ENCODE measurements around the gene ZNF804B. TPM values are rescaled to one million over a fixed set of nuclear protein-coding genes. Genes with fewer than 3 reads are reported as not detected.

ZNF804B gene
- total RNA-seq, 1 experiment from 2014 or later, result not detected

GRCh38 chr7:89029864-89030263 lies 270.4 kb downstream of the ZNF804B start:
- no peak overlapping the region for H2BK15ac ChIP-seq (ENCODE audit: low read depth, low read length)
- no peak overlapping the region for H3K23ac ChIP-seq (ENCODE audit: insufficient read length, low read depth, low read length)
- WGBS (ENCODE audit: extremely low coverage, insufficient read length, low lambda C conversion rate), result no CpG with 5 or more reads among the region's 2 CpGs

More at GRCh38 chr7:89029864-89030263, 270.4 kb downstream of the ZNF804B start:
- Mint-ChIP-seq H3K4me1 (peaks cover 6 to 7% of the 10 kb centered on the region in 2 experiments), H3K4me3 (no peak overlapping the region), H3K9me3 (no peaks in the 10 kb centered on the region; a peak in 1 of 5 replicates), H3K36me3 (ENCODE audit: insufficient read depth in 1 of 3, low read depth in 3 of 3) (no peaks in the 10 kb centered on the region; a peak in 1 of 7 replicates), H3K27ac (no peak overlapping the region), H3K27me3 (ENCODE audit: low read depth) (no peaks in the 10 kb centered on the region)
- TF ChIP-seq CTCF (conservative IDR thresholded peaks at IDR 0.05), result no peak
- Histone ChIP-seq H3K27me3 (ENCODE audit: insufficient read depth, low read length) (no peaks in the 10 kb centered on the region), H3K18ac (ENCODE audit: insufficient read length, low read depth, low read length) (no peak overlapping the region), H3K27ac (ENCODE audit: insufficient read length, low read depth, low read length) (no peak overlapping the region), H4K91ac (ENCODE audit: insufficient read length, low read depth, low read length) (no peak overlapping the region), H3K9ac (ENCODE audit: extremely low read depth, insufficient read length, low read length) (no peak overlapping the region), H2BK20ac (ENCODE audit: low read depth, low read length, poor library complexity, severe bottlenecking) (no peak overlapping the region), H3K9me3 (ENCODE audit: control insufficient read depth, low read depth, low read length) (no peaks in the 10 kb centered on the region), H2BK120ac (ENCODE audit: low read depth, low read length, poor library complexity, severe bottlenecking) (no peak overlapping the region), H4K5ac (ENCODE audit: insufficient read length, low read depth, low read length) (no peak overlapping the region), H2BK5ac (ENCODE audit: insufficient read length, low read length) (no peak overlapping the region), H2AFZ (ENCODE audit: low read length) (no peak overlapping the region), H3K79me1 (ENCODE audit: insufficient read depth, low read depth, low read length, poor library complexity, severe bottlenecking) (no peaks in the 10 kb centered on the region), H3K4ac (ENCODE audit: low read depth, low read length) (no peak overlapping the region), H3K14ac (ENCODE audit: insufficient read depth, low read length) (no peak overlapping the region), H3K23me2 (ENCODE audit: insufficient read length, low read depth, low read length, poor library complexity, severe bottlenecking) (no peaks in the 10 kb centered on the region), H2BK12ac (ENCODE audit: insufficient read length, low read depth, low read length) (no peak overlapping the region), H3K4me1 (ENCODE audit: insufficient read depth, low read length) (no peaks in the 10 kb centered on the region), H3T11ph (ENCODE audit: low read length) (no peak overlapping the region), H4K8ac (replicated peaks; ENCODE audit: insufficient read length, low read depth, low read length) (no peak overlapping the region), H3K56ac (ENCODE audit: insufficient read length, low read depth, low read length) (no peak overlapping the region), H4K20me1 (ENCODE audit: control insufficient read depth, insufficient read depth, insufficient read length) (no peaks in the 10 kb centered on the region), H3K79me2 (ENCODE audit: insufficient read depth, low read length) (no peaks in the 10 kb centered on the region), H2AK5ac (ENCODE audit: insufficient read length, low read length) (no peak overlapping the region), H3K4me2 (ENCODE audit: insufficient read depth, insufficient read length, low read length) (no peak overlapping the region)
- DNase-seq, result no peak

All from H9 (cell line).